Measurements from ENCODE around the gene CCDC150.
"Not testable (repeated sequence)": the region's sequence is repeated elsewhere in the genome, so short reads cannot be mapped to it uniquely, and the experiment has no call there.

The CCDC150 gene

GRCh38 chr2:196696423-196697079 is 57.0 kb downstream of the CCDC150 start:
- H3K4me3 ChIP-seq (ENCODE audit: low read depth in 1 of 2, low read length in 1 of 2), result no peak overlapping the region
- TF ChIP-seq CTCF (IDR thresholded peaks at IDR 0.05), result no peak
- H3K27me3 ChIP-seq, result no peaks in the 10 kb centered on the region
- no peaks in the 10 kb centered on the region for H3K36me3 ChIP-seq
- no peak overlapping the region for H3K27ac ChIP-seq
- H3K4me1 ChIP-seq (ENCODE audit: control insufficient read depth in 1 of 2, insufficient read depth in 1 of 2, low read depth in 1 of 2, low read length in 1 of 2), result peaks cover 0 to 16% of the 10 kb centered on the region in 2 experiments
- H3K9me3 ChIP-seq, result no peaks in the 10 kb centered on the region

GRCh38 chr2:196697825-196698224 is 58.3 kb downstream of the CCDC150 start:
- H3K27me3 ChIP-seq, result no peaks in the 10 kb centered on the region
- H3K9me3 ChIP-seq, result no peaks in the 10 kb centered on the region
- H3K27ac ChIP-seq, result no peak overlapping the region
- H3K4me3 ChIP-seq (ENCODE audit: low read depth in 1 of 2, low read length in 1 of 2), result no peak overlapping the region
- H3K36me3 ChIP-seq, result no peaks in the 10 kb centered on the region
- no peak for TF ChIP-seq CTCF (IDR thresholded peaks at IDR 0.05)
- H3K4me1 ChIP-seq (ENCODE audit: control insufficient read depth in 1 of 2, insufficient read depth in 1 of 2, low read depth in 1 of 2, low read length in 1 of 2), result peaks cover 0 to 16% of the 10 kb centered on the region in 2 experiments

GRCh38 chr2:196702641-196703040 is 63.1 kb downstream of the CCDC150 start:
- TF ChIP-seq CTCF (IDR thresholded peaks at IDR 0.05), result no peak
- no peak overlapping the region for H3K27ac ChIP-seq
- H3K4me1 ChIP-seq (ENCODE audit: control insufficient read depth in 1 of 2, insufficient read depth in 1 of 2, low read depth in 1 of 2, low read length in 1 of 2), result peaks cover 0 to 8% of the 10 kb centered on the region in 2 experiments
- H3K9me3 ChIP-seq, result no peaks in the 10 kb centered on the region
- H3K27me3 ChIP-seq, result no peaks in the 10 kb centered on the region
- no peak overlapping the region for H3K4me3 ChIP-seq (ENCODE audit: low read depth in 1 of 2, low read length in 1 of 2)
- H3K36me3 ChIP-seq, result no peaks in the 10 kb centered on the region

- H3K27me3 ChIP-seq, result no peaks in the 10 kb centered on the region
- H3K4me3 ChIP-seq (ENCODE audit: low read depth in 1 of 2, low read length in 1 of 2), result no peak overlapping the region
- no peaks in the 10 kb centered on the region for H3K9me3 ChIP-seq
- H3K4me1 ChIP-seq (ENCODE audit: control insufficient read depth in 1 of 2, insufficient read depth in 1 of 2, low read depth in 1 of 2, low read length in 1 of 2), result no peaks in the 10 kb centered on the region
- no peak overlapping the region for H3K27ac ChIP-seq
- H3K36me3 ChIP-seq, result no peaks in the 10 kb centered on the region
- TF ChIP-seq CTCF (IDR thresholded peaks at IDR 0.05), result no peak
Observed at GRCh38 chr2:196703695-196704094, 64.2 kb downstream of the CCDC150 start.

GRCh38 chr2:196710056-196710455 is 70.5 kb downstream of the CCDC150 start:
- H3K9me3 ChIP-seq; H3K27ac ChIP-seq; H3K4me3 ChIP-seq (ENCODE audit: low read depth in 1 of 2, low read length in 1 of 2); H3K27me3 ChIP-seq; H3K36me3 ChIP-seq; H3K4me1 ChIP-seq (ENCODE audit: control insufficient read depth in 1 of 2, insufficient read depth in 1 of 2, low read depth in 1 of 2, low read length in 1 of 2): not testable (repeated sequence)

GRCh38 chr2:196711625-196712024 is 72.1 kb downstream of the CCDC150 start:
- no peak overlapping the region for H3K4me3 ChIP-seq (ENCODE audit: low read depth in 1 of 2, low read length in 1 of 2)
- TF ChIP-seq CTCF (IDR thresholded peaks at IDR 0.05), result no peak
- H3K4me1 ChIP-seq (ENCODE audit: control insufficient read depth in 1 of 2, insufficient read depth in 1 of 2, low read depth in 1 of 2, low read length in 1 of 2), result peaks cover 4 to 7% of the 10 kb centered on the region in 2 experiments
- H3K27me3 ChIP-seq, result no peaks in the 10 kb centered on the region
- H3K9me3 ChIP-seq, result no peaks in the 10 kb centered on the region
- H3K27ac ChIP-seq, result no peak overlapping the region
- no peaks in the 10 kb centered on the region for H3K36me3 ChIP-seq

All from neutrophil (primary cell).